ENCODE measurements around the gene IP6K1. TPM values are rescaled to one million over a fixed set of nuclear protein-coding genes. Genes with fewer than 3 reads are reported as not detected.
"Not testable (repeated sequence)": the region's sequence is repeated elsewhere in the genome, so short reads cannot be mapped to it uniquely, and the experiment has no call there.

IP6K1 gene
- total RNA-seq, 1 donor from 2014 or later, result 14.6 TPM

DNA sequence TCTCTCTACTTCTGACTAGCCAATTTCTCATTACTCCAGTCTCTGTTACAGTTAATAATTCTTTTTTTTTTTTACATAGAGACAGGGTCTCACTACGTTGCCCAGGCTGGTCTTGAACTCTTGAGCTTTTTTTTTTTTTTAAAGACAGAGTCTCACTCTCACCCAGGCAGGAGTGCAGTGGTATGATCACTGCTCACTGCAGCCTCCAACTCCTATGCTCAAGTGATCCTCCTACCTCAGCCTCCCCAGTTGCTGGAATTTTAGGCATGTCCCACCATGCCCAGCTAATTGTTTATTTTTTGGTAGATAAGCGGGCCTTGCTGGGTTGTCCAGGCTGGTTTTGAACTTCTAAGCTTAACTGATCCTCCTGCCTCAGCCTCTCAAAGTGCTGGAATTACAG, 13.6 kb downstream of the IP6K1 start:
- ATAC-seq, result no peak
- peak; percentile 12 for DNase-seq (ENCODE audit: low spot score)

GRCh38 chr3:49771340-49771938, 14.9 kb downstream of the IP6K1 start:
- ATAC-seq (no peak), DNase-seq (ENCODE audit: low spot score) (no peak)

DNA sequence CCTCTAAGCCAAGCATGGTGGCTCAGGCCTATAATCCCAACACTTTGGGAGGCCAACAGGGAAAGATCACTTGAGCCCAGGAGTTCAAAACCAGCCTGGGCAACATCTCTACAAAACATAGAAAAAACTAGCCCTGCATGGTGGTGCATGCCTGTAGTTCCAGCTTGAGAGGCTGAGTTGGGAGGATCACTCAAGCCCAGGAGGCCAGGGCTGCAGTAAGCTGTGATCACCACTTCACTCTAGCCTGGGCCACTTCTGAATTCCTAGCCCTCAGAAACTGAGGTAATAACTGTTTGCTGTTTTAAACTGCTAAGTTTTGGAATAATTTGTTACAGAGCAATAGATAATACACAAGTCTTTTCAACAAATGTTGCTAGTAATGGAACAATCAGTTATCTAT, 16.4 kb downstream of the IP6K1 start:
- ATAC-seq, result no peak

GRCh38 chr3:49769286-49769915, 16.9 kb downstream of the IP6K1 start:
- DNase-seq (ENCODE audit: low spot score), result no peak
- ATAC-seq, result no peak

More for the DNA sequence above, 16.4 kb downstream of the IP6K1 start:
- DNase-seq (ENCODE audit: low spot score), result peak; percentile 12

GRCh38 chr3:49763981-49764380, 22.4 kb downstream of the IP6K1 start:
- DNase-seq (ENCODE audit: low spot score) (no peak), ATAC-seq (no peak)

DNA sequence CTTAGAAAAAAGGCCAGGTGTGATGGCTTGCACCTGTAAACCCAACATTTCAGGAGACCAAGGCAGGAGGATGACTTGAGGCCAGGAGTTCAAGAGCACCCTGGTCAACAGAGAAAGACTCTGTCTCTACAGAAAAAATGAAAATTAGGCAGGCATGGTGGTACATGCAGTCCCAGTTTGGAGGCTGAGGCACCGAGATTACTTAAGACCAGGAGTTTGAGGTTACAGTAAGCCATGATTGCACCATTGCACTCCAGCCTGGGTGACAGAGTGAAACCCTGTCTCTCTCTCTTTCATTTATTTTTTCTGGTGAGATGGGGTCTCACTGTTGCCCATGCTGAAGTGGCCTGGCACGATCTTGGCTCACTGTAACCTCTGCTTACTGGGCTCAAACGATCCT, 24.7 kb downstream of the IP6K1 start:
- DNase-seq (ENCODE audit: low spot score) (peak; percentile 7), ATAC-seq (no peak)

DNA sequence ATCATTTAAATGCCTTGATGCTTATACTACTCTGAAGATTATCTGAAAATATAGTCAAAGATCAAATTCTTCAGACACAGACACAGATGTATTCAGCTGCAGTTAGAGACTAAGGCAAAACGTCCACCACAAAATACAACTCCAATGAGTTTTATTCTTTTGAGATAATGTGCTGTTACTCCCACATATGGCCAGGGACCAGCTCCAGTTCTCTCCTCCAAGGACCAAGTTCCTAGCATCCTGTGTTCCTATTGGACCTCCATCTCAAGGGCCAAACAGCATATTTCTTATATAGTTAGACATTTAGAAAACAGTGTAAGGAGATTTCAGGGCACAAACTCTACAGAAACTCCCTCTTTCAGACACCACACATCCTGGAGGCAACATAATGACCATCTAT, 27.1 kb downstream of the IP6K1 start:
- DNase-seq (ENCODE audit: low spot score) (no peak), ATAC-seq (no peak)

DNA sequence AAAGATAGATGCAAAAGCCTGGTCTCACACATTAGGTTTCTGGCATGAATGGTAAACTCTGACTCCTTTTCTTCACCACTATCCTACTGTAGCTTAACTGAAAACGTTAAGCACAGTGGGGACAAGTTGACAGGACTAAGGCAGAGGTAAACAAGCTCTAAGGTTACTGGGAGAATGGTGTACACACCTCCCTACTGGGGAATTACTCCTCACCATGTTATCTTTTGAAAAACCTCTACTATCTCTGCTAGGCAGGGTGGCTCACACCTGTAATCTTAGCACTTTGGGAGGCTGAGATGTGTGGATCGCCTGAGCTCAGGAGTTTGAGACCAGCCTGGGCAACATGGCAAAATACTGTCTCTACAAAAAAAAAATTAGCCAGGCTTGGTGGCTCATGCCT, 29.1 kb downstream of the IP6K1 start:
- no peak for ATAC-seq
- no peak for DNase-seq (ENCODE audit: low spot score)

DNA sequence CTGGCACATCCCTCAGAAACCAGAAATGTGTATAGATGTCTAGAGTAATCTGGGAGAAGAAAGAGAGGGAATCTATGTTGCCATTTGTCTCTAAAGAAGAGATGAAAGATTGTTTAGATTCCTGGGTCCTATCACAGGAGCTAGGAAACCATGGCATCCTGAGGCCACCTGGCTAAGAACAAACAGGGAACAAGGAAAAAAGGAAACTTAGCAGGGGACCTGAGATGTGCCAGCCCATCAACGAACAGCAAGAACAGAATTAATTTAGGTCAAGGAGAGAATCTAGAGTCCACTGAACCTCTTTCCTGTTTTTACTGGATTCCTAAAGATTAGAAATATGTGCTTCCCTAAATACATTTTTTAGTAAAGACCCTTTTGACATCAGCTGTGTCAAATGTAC, 30.3 kb downstream of the IP6K1 start:
- no peak for DNase-seq (ENCODE audit: low spot score)
- ATAC-seq, result no peak

DNA sequence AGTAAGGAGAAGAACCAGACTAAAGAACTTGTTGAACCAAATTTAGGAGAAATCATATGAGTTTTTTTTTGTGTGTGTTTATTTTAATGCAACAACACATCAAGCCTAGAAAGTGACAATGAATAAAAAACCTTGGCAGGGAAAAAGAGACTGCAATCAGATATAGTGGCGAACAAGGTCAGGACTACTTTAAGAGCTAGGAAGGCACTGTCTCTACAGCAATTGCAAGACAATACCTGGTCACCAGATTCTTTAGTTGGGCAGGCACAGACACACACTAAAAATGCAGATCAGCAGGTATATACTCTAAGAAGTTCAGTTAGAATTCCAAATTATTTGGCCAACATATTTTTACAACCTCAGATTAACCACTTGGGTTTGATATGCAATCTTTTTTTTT, 31.8 kb downstream of the IP6K1 start:
- no peak for DNase-seq (ENCODE audit: low spot score)
- ATAC-seq, result no peak

DNA sequence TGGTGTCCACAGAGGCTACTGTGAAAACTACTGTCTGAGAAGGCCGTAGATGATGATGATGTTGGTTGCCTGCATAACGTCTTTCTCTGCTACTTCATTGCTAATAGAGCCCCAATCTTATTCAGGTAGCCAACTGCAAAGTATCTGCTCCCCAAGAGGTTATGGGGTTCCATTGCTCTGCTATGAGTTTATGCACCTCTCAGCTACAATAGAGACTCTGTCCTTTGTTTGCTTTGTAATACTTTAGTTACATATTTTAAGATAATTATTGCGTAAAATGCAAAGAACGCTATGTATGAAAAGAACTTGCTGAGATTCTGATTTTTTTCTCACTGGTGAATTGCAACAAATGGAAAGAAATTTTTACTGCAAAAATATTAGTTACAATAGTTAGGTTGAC, 34.8 kb downstream of the IP6K1 start:
- ATAC-seq (no peak), DNase-seq (ENCODE audit: low spot score) (no peak)

- peak; percentile 11 for ATAC-seq
These were observed 36.3 kb downstream of the IP6K1 start for GRCh38 chr3:49750056-49750455.

DNA sequence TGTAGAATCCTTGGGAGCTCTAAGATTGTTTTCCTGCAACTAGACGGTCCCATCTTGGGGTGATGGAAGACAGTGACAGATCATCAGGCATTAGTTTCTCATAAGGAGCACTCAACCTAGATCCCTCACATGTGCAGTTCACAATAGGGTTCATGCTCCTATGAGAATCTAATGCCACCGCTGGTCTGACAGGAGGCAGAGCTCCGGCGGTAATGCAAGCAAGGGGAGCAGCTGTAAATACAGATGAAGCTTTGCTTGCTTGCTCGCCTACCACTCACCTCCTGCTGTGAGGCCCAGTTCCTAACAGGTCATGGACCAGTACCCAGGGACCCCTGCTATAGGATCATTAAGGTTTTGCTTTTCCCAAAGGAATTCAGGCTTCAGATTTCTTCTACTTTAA, 37.5 kb downstream of the IP6K1 start:
- DNase-seq (ENCODE audit: low spot score), result peak; percentile 31
- ATAC-seq, result not testable (repeated sequence)

More at GRCh38 chr3:49750056-49750455, 36.3 kb downstream of the IP6K1 start:
- peak; percentile 30 for DNase-seq (ENCODE audit: low spot score)

GRCh38 chr3:49747792-49748480, 38.4 kb downstream of the IP6K1 start:
- ATAC-seq, result no peak
- DNase-seq (ENCODE audit: low spot score), result peak; percentile 27

DNA sequence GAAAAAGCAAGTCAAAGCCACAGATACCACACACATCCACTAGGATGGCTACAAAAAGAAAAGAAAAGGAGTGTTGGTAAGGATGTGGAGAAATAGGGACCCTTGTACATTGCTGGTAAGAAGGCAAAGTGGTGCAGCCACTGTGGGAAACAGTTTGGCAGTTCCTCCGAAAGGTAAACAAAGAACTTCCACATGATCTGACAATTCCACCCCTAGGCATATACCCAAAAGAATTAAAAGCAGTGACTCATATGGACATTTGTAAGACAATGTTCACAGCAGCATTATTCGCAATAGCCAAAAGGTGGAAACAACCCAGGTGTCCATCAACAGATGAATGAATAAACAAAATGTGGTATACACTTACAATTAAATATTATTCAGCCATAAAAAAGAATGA, 40.4 kb downstream of the IP6K1 start:
- DNase-seq (ENCODE audit: low spot score) (peak; percentile 4), ATAC-seq (no peak)

GRCh38 chr3:49740427-49740826, 45.9 kb downstream of the IP6K1 start:
- DNase-seq (ENCODE audit: low spot score), result no peak
- ATAC-seq, result no peak

DNA sequence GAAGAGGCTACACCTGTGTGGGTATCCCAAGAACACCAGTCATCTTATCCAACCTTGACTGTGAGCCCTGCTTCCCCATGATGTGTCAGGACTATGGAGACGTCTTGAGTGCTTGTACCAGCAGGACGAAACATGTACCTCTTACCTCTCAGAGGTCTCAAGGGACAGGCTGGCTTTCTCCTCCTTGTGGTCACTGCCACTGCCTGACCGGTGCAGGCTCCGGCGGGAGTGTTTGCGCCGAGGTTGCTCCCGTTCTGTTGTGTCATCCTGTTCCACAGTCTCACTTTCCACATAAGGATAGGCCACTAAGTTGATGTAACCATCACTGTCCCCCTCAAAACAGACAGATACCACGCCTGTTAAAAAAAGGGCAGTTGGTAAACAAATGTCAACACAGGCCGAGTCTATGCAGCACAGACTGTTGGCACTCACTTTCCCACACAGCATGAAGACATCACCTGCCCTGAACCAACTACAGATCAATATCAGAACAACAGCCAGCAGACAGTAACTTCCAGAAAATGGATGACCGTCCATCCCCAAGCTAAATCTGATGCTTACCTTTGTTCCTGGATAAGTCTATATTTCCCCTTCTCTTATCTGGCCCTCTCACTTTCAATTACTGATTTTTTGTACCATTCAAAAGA, 48.2 kb downstream of the IP6K1 start:
- peak; percentile 45 for DNase-seq (ENCODE audit: low spot score)
- peak; percentile 92 for ATAC-seq

GRCh38 chr3:49734752-49735151, 51.6 kb downstream of the IP6K1 start:
- ATAC-seq (no peak), DNase-seq (ENCODE audit: low spot score) (peak; percentile 16)

DNA sequence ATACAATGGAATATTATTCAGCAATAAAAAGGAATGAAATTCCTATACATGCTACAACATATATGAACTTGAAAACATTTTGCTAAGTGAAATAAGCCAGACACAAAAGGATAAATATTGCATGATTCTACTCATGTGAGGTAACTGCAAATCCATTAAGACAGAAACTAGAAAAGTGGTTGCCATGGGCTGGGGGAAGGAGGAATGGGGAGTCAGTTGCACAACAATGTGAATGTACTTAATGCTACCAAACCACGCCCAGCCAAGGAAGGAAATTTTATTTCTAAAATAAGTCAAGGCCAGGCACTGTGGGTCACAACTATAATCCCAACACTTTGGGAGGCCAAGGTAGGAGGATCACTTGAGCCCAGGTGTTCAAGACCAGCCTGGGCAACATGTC, 52.8 kb downstream of the IP6K1 start:
- no peak for ATAC-seq
- peak; percentile 1 for DNase-seq (ENCODE audit: low spot score)

GRCh38 chr3:49732597-49732996, 53.7 kb downstream of the IP6K1 start:
- DNase-seq (ENCODE audit: low spot score) (peak; percentile 37), ATAC-seq (no peak)

DNA sequence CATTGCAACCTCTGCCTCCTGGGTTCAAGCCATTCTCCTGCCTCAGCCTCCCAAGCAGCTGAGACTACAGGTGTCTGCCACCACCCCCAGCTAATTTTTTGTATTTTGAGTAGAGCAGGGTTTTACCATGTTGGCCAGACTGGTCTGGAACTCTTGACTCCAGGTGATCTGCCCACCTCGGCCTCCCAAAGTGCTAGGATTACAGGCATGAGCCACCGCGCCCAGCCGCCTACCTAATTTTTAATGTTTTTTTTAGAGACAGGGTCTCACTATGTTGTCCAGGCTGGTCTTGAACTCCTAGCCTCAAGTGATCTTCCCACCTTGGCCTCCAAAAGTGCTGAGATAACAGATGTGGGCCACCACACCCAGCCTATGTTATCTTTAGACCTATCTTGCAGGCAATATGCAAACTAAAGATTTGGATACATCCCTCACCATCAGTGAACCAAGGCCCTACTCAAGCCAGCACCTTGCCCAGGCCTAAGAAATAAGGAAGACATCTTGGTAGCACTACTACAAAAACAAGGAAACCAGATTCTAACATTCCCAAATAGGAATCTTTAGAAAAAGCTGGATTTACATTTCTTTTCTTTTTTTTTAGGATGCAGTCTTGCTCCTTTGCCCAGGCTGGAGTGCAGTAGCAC, 56.3 kb downstream of the IP6K1 start:
- DNase-seq (ENCODE audit: low spot score) (peak; percentile 18), ATAC-seq (no peak)

Data from left lobe of liver (tissue), 2 donors.